ENCODE measurements around the gene LLPH.
A peak's percentile ranks its signal among the peaks of the same experiment; 100 is the strongest.

LLPH gene

DNA sequence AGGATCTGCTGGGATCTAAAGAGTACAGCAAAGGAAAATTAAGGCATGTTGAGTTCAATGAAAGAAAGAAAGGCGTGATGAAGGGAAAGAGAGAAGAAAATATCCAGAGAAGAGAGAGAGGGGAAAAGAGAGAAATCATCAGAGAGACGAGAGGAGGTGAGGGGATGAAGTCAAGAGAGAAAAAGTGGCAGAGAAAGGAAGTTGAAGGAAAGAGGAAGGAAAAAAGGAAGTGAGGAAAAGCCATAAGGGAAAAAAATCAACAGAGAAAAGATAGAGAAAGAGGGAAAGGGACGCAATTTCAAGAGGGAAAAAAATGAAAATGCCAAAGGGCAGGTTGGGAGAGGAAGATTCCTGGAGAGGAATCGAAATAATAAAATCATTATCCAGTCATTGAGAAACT lies 40.4 kb downstream of the LLPH start:
- DNase-seq (ENCODE audit: low spot score), result no peak

DNA sequence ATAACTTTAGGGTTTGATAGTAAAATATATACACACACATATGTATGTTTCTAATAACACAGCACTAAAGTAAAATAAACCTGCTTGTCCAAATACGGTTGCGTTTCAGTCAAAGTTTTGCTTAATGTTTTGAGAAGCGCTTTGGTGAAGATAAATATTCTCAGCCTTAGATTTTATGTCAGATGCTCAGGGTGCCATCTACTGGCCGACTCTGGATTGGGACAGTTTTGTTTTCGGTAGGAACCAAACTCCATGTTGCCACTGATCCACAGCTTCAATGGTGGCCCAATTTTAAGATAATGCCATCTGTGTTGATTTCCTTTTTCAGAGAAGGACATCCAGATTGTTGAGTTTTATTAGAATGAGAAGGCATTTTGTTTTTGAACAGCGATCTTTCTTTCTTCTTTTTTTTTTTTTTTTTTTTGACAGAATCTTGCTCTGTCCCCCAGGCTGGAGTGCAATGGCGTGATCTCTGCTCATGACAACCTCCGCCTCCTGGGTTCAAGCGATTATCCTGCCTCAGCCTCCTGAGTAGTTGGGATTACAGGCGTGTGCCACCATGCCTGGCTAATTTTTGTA lies 43.1 kb downstream of the LLPH start:
- peak; percentile 71 for DNase-seq (ENCODE audit: low spot score)

DNA sequence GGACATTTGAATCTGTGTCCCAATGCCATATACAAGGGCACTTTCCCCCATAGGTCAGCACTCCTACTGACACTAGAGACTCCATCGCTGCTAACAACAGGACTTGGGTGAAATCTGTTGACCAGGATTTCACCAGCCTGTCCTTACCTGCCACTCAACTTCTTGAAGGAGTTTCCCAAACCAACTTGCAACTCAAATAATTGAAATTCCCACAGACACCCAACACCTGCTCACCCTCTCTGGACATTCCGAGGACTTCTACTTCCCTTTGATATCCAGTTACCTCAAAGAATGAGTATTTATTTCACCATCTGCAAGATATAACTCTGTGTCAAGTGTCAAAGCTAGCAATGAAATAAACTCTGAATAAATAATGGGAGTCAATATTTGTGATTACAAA lies 44.6 kb downstream of the LLPH start:
- no peak for DNase-seq (ENCODE audit: low spot score)

DNA sequence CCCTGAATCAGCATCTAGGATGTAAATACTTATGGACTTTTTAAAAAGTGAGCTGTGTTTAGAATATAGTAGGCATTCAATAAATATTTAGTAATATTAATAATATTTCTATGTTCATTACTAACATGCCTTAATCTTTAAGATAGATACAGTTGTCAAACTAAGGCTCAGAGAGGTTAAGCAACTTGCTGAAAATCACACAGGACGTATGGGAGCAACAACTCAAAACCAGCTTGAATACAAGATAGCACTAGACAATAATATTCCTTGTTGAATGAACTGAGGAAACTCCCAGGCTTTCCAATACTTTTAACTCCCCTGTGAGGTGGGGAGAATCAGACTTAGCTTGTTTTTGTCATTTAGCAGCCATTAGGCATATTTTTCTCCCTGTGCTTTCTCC lies 45.3 kb downstream of the LLPH start:
- DNase-seq (ENCODE audit: low spot score), result no peak

DNA sequence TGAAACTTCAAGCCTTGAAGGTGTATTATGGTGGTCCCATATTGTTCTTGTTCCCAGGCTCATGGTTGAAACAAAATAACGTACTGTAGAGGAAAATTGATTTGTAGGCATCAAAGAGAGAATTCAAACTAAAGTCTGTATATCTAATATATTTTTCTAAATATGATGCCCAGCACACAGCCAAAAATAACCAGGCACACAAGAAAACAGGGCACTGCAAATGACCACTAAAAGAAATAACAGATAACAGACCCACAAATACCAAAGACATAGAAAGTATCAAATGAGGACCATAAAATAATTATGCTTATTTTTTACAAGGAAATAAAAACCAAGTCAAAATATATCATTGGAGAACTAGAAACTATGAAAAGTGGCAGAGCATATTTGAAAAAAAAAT lies 46.8 kb downstream of the LLPH start:
- no peak for DNase-seq (ENCODE audit: low spot score)

DNA sequence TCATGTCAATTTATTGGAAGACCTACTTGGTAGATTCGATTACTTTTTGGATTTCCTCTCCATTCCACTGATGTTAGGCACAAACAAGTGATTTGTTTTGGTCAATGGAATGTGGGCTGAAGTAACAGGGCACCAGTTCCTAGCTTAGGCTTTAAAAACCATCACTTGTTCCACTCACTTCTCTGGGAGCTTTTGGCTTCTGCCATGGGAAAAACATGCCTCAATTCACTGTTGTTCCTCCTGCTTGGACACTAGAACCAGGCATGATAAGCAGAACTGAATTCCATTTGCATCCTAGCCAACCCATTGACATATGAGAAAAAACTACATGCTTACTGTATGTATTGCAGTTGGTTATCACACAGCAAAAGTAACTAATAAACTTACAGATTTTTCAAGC lies 47.8 kb downstream of the LLPH start:
- no peak for DNase-seq (ENCODE audit: low spot score)

DNA sequence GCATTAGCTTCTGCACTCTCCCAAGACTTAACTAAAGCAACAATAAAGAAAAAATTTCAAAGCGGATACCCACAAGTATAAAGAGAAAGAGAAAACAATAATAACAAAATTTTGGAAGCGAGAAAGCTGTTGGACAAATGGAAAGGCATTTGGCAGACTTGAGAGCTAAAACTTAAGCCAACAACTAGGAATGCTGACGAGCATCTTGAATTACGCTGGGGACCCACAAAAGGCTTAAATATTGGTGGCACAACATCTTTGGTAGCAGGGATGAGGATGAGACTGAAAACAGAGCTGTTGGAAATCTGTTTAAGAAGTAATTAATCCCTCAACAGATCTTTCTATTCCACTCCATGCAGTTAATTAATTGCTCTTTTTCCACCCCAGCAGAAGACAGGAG lies 49.8 kb downstream of the LLPH start:
- no peak for DNase-seq (ENCODE audit: low spot score)

DNA sequence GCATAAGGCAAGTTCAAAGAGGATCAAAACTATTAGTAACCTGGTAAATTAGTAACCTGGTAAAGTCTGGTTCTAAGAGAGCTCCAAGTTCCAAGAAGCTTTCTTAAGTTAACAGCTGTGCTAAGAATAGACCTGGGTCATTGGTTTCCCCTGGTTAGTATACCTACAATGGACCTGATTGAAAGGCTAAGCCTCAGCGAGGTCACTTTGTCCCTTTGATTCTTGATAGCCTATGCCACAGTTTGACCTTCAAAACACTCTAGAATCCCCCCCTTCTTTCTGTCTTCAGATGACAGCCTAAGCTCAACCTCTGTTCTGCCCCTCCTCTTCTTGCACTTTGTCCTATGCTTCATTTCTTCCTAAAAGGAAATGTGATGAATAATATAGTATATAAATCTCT lies 53.0 kb downstream of the LLPH start:
- DNase-seq (ENCODE audit: low spot score), result no peak

DNA sequence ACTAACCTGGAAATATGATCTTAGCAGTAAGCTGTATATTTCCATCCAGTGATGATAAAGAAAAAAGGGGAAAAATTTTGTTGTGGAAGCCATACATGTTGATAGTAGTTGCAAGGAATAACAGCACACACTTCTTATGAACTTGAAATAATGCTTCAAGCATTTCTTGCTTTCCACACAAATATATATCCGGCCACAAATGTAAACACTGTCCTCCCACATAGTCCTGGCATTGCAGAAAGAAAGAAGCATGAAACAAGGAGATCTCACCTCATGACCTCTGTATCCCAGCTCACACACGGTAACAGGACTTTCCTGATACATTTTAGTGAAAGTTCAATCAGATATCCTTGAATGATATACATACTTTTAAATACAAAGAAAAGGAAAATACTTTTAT lies 56.0 kb downstream of the LLPH start:
- DNase-seq (ENCODE audit: low spot score), result no peak

DNA sequence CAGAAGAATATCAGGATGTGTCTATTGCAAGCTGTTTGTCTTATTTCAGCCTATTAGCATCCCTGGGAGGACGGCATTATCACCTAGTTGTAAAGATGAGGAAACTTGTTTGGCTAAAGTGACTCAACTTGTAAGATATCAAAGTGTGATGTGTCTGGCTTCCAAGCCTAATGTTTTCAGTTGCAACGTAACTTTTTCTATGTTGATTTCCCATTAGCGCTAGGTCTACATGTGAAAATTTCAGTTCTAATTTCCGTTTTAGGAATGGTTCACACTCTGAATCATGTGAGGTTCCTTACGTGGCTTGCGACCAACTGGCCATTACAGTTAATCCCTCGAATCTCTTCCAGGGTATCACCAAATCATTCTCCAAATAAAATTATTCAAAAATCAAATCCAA lies 58.0 kb downstream of the LLPH start:
- DNase-seq (ENCODE audit: low spot score), result no peak

DNA sequence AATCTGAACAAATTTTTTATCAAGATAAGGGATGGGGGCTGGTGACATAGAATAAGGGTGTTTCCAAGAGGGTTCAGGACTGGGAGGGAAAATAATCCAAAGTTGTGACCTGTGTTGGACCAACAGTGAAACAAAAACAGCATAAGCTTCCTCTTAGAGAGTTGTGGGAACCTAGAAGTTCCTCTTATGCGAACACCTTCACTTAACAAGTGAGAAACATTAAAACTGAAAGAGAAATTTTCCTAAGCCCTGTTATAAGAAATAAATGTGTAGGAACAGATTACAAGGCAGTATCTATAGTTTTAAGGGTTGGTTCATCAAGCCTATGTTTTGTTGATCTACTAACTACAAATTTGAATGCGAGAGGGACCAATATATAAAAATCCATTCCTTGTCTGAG lies 58.4 kb downstream of the LLPH start:
- peak; percentile 9 for DNase-seq (ENCODE audit: low spot score)

DNA sequence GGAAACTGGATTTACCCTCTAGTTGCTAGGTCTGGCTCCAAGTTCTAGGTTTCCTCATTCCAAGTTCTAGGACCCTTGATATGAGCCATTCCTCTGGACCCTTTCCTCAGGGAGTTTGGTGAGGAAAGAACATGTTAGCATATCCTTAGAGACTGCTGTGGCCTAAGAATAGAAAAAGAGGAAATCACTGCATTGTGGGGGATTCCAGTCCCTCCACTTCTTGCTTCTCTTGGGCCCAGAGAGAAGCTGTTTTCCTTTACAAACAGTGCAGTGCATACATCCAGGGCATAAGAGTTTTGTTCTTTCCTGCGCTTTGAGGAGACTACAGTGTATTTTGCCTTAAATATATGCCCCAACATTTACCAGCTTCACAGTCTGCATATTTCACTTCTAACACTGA lies 59.0 kb downstream of the LLPH start:
- peak; percentile 24 for DNase-seq (ENCODE audit: low spot score)

DNA sequence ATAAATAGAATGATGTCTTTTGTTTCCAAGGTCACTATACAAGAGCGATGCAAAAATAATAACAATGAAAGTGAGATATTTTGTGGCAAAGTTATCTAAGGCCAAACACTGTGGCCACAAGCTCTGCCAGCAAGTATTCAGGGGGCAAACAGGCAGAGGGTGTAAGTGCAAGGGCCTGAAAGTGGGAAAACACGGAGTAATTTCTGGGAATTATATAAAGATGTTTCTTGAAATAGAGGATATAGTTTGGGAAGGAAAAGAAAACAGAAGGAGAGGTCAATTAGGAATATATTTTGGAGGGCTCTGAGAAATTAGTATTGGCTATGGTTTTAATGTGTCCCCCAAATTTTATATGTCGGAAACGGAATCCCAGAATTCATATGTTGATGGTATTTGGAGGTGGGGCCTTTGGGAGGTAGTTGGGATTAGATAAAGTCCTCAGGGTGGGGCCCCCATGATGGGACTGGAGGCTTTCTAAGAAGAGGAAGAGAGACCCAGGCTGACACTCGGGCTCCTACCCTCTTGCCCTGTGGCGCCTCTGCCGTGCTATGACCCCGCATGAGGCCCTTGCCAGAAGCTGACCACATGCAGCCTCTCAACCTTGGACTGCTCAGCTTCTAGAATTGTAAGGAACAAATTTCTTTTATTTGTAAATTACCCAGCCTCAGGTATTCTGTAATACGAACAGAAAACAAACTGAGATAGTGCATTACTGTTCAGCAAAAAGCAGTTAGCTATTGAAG lies 60.0 kb downstream of the LLPH start:
- DNase-seq (ENCODE audit: low spot score), result no peak

DNA sequence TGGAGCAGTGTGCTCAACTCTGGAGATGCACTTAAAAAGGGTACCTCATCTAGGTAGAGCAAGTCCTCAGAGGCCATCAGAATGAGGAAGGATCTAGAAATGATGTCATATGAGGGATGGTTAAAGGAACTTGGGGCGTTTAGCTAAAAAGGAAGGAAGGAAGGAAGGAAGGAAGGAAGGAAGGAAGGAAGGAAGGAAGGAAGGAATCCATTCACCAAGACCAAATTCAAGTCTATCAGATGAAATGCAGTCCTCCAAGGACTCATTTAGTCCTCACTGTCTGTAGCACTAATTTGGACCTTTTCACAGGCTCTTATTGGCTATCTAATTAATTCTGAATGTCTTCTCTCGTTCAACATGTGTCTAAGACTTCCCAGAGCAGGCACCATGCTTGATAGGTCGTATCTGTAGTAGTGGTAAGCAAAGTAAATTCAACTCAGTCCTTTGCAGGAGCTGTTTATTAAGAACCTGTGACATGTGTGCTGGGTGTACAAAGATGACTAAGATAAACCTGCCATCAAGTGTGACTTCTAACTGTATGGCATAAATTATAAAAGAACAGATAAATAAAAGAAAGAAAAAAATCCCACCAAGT lies 63.5 kb downstream of the LLPH start:
- DNase-seq (ENCODE audit: low spot score), result no peak

All from pons (tissue), 1 donor.